Coronary artery (tissue), 2 donors: ENCODE data around the gene KCNK15.

Source experiments
- DNase-seq: peaks from one replicate; pipeline ENCODE4 v3.0.0-alpha.2; 2017; ENCODE audit warnings: low spot score
- H3K27ac ChIP-seq, 2 donors: fragments of 200-600 bp; sonication (generic); one replicate each; pipeline ENCODE4 v1.5.1; 2016 to 2019
- H3K4me3 ChIP-seq: fragments of 200-600 bp; sonication (generic); 2 replicates; pipeline ENCODE4 v1.5.1; 2016; ENCODE audit warnings: mild to moderate bottlenecking, moderate library complexity
- CTCF ChIP-seq: fragments of 200-600 bp; sonication (generic); IDR thresholded peaks from one replicate; pipeline ENCODE4 v1.5.1; 2019; ENCODE audit warnings: antibody characterized with exemption

Gene KCNK15

GRCh38 chr20:44702776-44703175, 42.9 kb upstream of the KCNK15 start:
- Histone ChIP-seq H3K27ac (peak overlapping the region; percentile 94 to 95), H3K4me3 (peak overlapping the region; percentile 45)
- DNase-seq: peak; percentile 97
- no peak for TF ChIP-seq CTCF

- Histone ChIP-seq H3K27ac (peak overlapping the region; percentile 94 to 95), H3K4me3 (peak overlapping the region; percentile 45)
- no peak for DNase-seq
- no peak for TF ChIP-seq CTCF
These were observed 42.3 kb upstream of the KCNK15 start for GRCh38 chr20:44703183-44703925.

- no peak for DNase-seq
- H3K4me3 ChIP-seq: no peak overlapping the region
- TF ChIP-seq CTCF: no peak
- H3K27ac ChIP-seq: peak overlapping the region; percentile 94 to 95
These were observed 41.6 kb upstream of the KCNK15 start for GRCh38 chr20:44703956-44704488.

- H3K27ac ChIP-seq: peak overlapping the region; percentile 94 to 95
- H3K4me3 ChIP-seq: no peak overlapping the region
- DNase-seq: no peak
- no peak for TF ChIP-seq CTCF
These were observed 41.1 kb upstream of the KCNK15 start for GRCh38 chr20:44704551-44704971.

- Histone ChIP-seq H3K4me3 (no peak overlapping the region), H3K27ac (peak overlapping the region; percentile 94 to 95)
- no peak for TF ChIP-seq CTCF
- DNase-seq: no peak
These were observed 40.1 kb upstream of the KCNK15 start for GRCh38 chr20:44705364-44706094.

- peak overlapping the region; percentile 94 to 95 for H3K27ac ChIP-seq
- DNase-seq: peak; percentile 97
- no peak overlapping the region for H3K4me3 ChIP-seq
- TF ChIP-seq CTCF: no peak
These were observed 39.2 kb upstream of the KCNK15 start for GRCh38 chr20:44706301-44707017.
